ENCODE data around the gene SLC26A9.

The SLC26A9 gene

DNA sequence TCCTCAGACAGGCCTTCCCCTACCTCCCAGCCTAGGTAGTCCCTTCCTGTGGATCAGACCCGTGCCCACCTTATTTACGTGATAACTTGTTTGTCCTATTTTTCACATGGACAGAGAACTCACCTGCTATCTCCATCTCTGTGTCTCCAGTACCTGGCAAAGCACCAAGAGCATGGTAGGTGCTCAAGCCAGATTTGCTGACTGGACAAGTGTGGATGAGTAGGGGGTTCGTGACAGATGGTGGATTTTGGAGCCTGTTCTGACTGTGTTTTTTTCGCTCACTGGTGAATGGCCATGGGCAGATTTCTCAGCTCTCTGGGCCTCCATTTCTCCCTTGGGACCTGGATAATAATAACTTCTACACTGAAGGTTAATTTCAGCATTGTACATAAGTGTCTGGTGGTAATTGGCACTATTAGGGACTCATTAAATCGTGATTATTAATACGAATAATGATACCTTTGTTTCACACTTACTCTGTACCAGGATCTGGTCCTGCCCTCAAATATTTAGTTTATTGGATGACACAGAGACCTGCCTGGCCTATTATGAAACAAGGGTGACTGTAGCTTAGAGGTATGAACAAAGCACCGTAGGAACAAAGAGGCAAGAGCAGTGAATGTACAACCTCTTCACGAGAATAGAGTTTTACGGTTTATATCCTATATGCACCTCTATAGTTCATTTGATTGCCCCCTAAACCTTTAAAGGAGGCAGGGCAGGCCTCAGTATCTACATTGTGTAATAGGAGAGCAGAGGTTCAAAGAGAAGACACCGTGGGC, 24.5 kb upstream of the SLC26A9 start:
- Histone ChIP-seq H3K4me2 (ENCODE audit: low read length) (no peak overlapping the region), H4K20me1 (ENCODE audit: control insufficient read depth, insufficient read depth, low read depth, low read length) (no peaks in the 10 kb centered on the region)

DNA sequence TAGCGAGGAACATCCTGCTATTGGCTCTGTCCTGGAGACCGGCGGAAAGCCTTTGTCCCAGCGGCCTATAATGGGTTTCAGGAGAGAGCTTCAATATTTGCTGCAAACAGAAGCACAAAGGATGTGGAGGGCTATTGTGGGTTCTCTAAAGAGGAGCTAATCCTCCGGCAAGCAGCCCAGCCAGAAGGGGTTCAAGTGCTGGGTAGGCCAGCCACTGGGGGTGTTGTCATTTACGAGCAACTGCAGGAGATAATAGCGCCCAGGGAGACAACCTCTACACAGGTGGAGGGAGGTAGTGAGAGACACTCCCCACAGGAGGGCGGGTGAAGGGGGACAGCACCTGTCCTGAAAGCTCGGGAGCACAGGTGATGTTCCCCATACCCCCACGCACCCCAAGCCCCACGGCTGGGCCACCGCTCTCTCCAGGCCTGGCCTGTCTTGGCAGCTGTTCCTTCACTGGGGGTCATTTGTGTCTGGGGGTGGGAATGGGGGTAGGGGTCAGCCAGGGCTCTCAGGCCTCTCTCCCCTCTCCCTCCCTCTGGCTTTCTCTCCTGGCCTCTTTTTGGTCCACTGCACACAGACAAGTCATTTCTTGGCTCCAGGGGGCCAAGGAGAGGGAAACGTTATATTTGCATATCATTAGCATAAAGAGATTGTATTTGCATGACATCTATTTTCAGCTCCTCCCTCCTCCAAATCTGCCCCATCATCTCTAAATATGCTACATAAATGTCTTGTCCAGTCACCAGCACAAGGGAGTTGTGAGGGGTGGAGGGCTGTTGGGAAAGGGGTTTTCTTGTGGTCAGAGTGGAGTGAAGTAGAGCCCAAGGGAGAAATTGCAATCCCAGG, 22.0 kb upstream of the SLC26A9 start:
- H3K9me2 ChIP-seq (replicated peaks; ENCODE audit: control insufficient read depth, low read length): no peaks in the 10 kb centered on the region
- H3K9me3 ChIP-seq (ENCODE audit: control insufficient read depth, insufficient read depth, low read length): no peaks in the 10 kb centered on the region
- peak overlapping the region; percentile 27; the same call in 1 of the 2 replicates for H3K4me2 ChIP-seq (ENCODE audit: low read length)
- peaks cover 6% of the 10 kb centered on the region for H3K4me1 ChIP-seq (ENCODE audit: control insufficient read depth, low read length)
- no peaks in the 10 kb centered on the region for H3F3A ChIP-seq (ENCODE audit: control insufficient read depth, insufficient read depth)
- no peak for TF ChIP-seq EZH2phosphoT487 (IDR thresholded peaks at IDR 0.05; ENCODE audit: borderline replicate concordance, low read length)
- TF ChIP-seq, protein P1, sequence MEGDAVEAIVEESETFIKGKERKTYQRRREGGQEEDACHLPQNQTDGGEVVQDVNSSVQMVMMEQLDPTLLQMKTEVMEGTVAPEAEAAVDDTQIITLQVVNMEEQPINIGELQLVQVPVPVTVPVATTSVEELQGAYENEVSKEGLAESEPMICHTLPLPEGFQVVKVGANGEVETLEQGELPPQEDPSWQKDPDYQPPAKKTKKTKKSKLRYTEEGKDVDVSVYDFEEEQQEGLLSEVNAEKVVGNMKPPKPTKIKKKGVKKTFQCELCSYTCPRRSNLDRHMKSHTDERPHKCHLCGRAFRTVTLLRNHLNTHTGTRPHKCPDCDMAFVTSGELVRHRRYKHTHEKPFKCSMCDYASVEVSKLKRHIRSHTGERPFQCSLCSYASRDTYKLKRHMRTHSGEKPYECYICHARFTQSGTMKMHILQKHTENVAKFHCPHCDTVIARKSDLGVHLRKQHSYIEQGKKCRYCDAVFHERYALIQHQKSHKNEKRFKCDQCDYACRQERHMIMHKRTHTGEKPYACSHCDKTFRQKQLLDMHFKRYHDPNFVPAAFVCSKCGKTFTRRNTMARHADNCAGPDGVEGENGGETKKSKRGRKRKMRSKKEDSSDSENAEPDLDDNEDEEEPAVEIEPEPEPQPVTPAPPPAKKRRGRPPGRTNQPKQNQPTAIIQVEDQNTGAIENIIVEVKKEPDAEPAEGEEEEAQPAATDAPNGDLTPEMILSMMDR (IDR thresholded peaks at IDR 0.05; ENCODE audit: low read depth, low read length, poor library complexity, severe bottlenecking): no peak
- H4K20me1 ChIP-seq (ENCODE audit: control insufficient read depth, insufficient read depth, low read depth, low read length): no peaks in the 10 kb centered on the region
- no peak overlapping the region for H3K4me3 ChIP-seq (ENCODE audit: low read length)
- no peaks in the 10 kb centered on the region for H3K36me3 ChIP-seq (ENCODE audit: control insufficient read depth, low read length)
- no peaks in the 10 kb centered on the region for H3K79me2 ChIP-seq (ENCODE audit: control insufficient read depth, low read length)
- H3K27me3 ChIP-seq (ENCODE audit: control insufficient read depth, low read length): peaks cover 10% of the 10 kb centered on the region
- no peak overlapping the region for H3K27ac ChIP-seq (ENCODE audit: low read depth, low read length)

More for the DNA sequence above, 24.5 kb upstream of the SLC26A9 start:
- H3K9me2 ChIP-seq (replicated peaks; ENCODE audit: control insufficient read depth, low read length): no peaks in the 10 kb centered on the region
- no peak overlapping the region for H3K27ac ChIP-seq (ENCODE audit: low read depth, low read length)
- H3K4me3 ChIP-seq (ENCODE audit: low read length): no peak overlapping the region
- peaks cover 6% of the 10 kb centered on the region for H3K4me1 ChIP-seq (ENCODE audit: control insufficient read depth, low read length)
- H3K79me2 ChIP-seq (ENCODE audit: control insufficient read depth, low read length): no peaks in the 10 kb centered on the region
- no peaks in the 10 kb centered on the region for H3K36me3 ChIP-seq (ENCODE audit: control insufficient read depth, low read length)
- TF ChIP-seq, protein P1 (IDR thresholded peaks at IDR 0.05; ENCODE audit: low read depth, low read length, poor library complexity, severe bottlenecking): no peak
- no peak for TF ChIP-seq EZH2phosphoT487 (IDR thresholded peaks at IDR 0.05; ENCODE audit: borderline replicate concordance, low read length)
- no peaks in the 10 kb centered on the region for H3K9me3 ChIP-seq (ENCODE audit: control insufficient read depth, insufficient read depth, low read length)
- 0 out of 2 replicates have a peak, but pooled peaks cover 3% of the 10 kb centered on the region for H3K27me3 ChIP-seq (ENCODE audit: control insufficient read depth, low read length)
- H3F3A ChIP-seq (ENCODE audit: control insufficient read depth, insufficient read depth): 0 out of 2 replicates have a peak, but pooled peaks cover 3% of the 10 kb centered on the region

DNA sequence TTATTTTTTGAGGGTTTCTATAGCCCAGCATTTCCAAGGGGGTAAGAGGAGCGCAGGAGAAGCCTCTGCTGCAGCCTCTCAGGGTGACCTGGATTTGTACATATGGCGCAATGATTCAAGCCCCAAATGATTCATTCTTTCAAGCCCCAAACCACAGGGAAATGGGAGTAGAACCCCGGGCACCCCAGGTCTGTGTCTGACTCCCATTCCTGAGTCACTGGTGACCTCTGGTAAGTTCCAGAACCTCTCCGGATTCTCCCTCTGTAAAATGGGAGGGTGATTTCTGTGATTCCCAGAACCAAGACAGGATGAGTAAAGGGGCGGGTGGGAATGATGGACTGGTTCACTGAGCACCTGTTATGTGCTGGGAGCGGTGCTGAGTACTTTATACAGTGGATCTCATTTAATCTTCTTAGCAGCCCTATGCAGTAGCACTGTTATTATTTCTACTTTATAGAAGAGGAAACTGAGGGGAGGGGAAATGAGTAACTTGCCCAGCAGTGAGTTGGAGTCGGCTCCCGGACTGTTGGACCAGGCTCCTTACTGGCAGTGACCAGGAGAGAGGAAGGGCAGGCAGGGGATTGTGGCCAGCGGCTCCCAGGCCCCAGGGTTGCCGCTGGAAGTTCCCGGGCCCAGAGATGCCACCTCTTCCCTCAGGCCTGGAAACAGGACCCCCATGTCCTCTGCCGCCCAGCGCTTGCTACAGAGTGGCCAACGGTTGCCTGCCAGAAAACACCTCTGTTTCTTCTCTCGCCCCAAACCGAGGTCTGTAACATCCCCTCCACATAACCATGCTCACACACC, 20.3 kb upstream of the SLC26A9 start:
- Histone ChIP-seq H3K27me3 (ENCODE audit: control insufficient read depth, low read length) (peaks cover 12% of the 10 kb centered on the region), H3K27ac (ENCODE audit: low read depth, low read length) (no peak overlapping the region), H3K4me3 (ENCODE audit: low read length) (no peak overlapping the region), H3K9me2 (replicated peaks; ENCODE audit: control insufficient read depth, low read length) (no peaks in the 10 kb centered on the region), H3K36me3 (ENCODE audit: control insufficient read depth, low read length) (no peaks in the 10 kb centered on the region), H4K20me1 (ENCODE audit: control insufficient read depth, insufficient read depth, low read depth, low read length) (no peaks in the 10 kb centered on the region), H3K79me2 (ENCODE audit: control insufficient read depth, low read length) (no peaks in the 10 kb centered on the region), H3K9me3 (ENCODE audit: control insufficient read depth, insufficient read depth, low read length) (no peaks in the 10 kb centered on the region), H3K4me2 (ENCODE audit: low read length) (no peak overlapping the region), H3F3A (ENCODE audit: control insufficient read depth, insufficient read depth) (no peaks in the 10 kb centered on the region), H3K4me1 (ENCODE audit: control insufficient read depth, low read length) (peaks cover 6% of the 10 kb centered on the region)
- TF ChIP-seq EZH2phosphoT487 (IDR thresholded peaks at IDR 0.05; ENCODE audit: borderline replicate concordance, low read length): no peak
- TF ChIP-seq, protein P1 (IDR thresholded peaks at IDR 0.05; ENCODE audit: low read depth, low read length, poor library complexity, severe bottlenecking): no peak
